GM12892 (cell line): ENCODE data around the gene FOXL3.

Experiments
- POLR2A ChIP-seq: IDR thresholded peaks from 2 replicates; pipeline ENCODE4 v1.6.1; 2011; ENCODE audit warnings: low read depth, low read length, control low read depth
- POLR2AphosphoS5 ChIP-seq: IDR thresholded peaks from 2 replicates; pipeline ENCODE4 v1.6.1; 2011; ENCODE audit warnings: low read depth, low read length, control low read depth
- TAF1 ChIP-seq: IDR thresholded peaks from 2 replicates; pipeline ENCODE4 v1.6.1; 2011; ENCODE audit warnings: low read depth, mild to moderate bottlenecking, control low read depth, low read length, borderline replicate concordance

- TF ChIP-seq POLR2A (no peak), POLR2AphosphoS5 (no peak), TAF1 (no peak)
Measured at GRCh38 chr7:240887-241421, 49.0 kb upstream of the FOXL3 start.
